SK-N-SH (cell line): ENCODE results near the gene GDPGP1.

Experiments
- CHD2 ChIP-seq: fragments of 150-350 bp; IDR thresholded peaks from 2 replicates; pipeline ENCODE4 v1.6.1; 2018; ENCODE audit warnings: low read length; ENCODE audit not compliant: partially characterized antibody
- EP300 ChIP-seq, 2 experiments: IDR thresholded peaks; 2 replicates each; pipeline versions ENCODE4 v1.4.0 to v1.6.1; 2012; ENCODE audit warnings: borderline replicate concordance in 1 of 2, low read depth in 1 of 2, low read length in 1 of 2
- FOXM1 ChIP-seq: IDR thresholded peaks from 2 replicates; pipeline ENCODE4 v1.4.0; 2012; ENCODE audit warnings: low read depth, mild to moderate bottlenecking
- GABPA ChIP-seq: IDR thresholded peaks from 2 replicates; pipeline ENCODE4 v1.4.0; 2012; ENCODE audit warnings: low read depth, mild to moderate bottlenecking
- GATA2 ChIP-seq: sonication (generic); formaldehyde crosslinking; IDR thresholded peaks from 2 replicates; pipeline ENCODE4 v1.5.0; 2020; ENCODE audit warnings: mild to moderate bottlenecking, missing genetic modification reagents
- MEF2A ChIP-seq: IDR thresholded peaks from 2 replicates; pipeline ENCODE4 v1.4.0; 2012; ENCODE audit warnings: low read depth, borderline replicate concordance
- MXI1 ChIP-seq: IDR thresholded peaks from 2 replicates; pipeline ENCODE4 v1.6.1; 2012; ENCODE audit warnings: mild to moderate bottlenecking, low read depth, low read length, improper control_type of control experiment
- NFIC ChIP-seq: IDR thresholded peaks from 2 replicates; pipeline ENCODE4 v1.4.0; 2012; ENCODE audit warnings: borderline replicate concordance
- POLR2AphosphoS5 ChIP-seq: IDR thresholded peaks from 2 replicates; pipeline ENCODE4 v1.6.1; 2012; ENCODE audit warnings: low read depth, low read length
- RFX5 ChIP-seq: IDR thresholded peaks from 2 replicates; pipeline ENCODE4 v1.6.1; 2012; ENCODE audit warnings: mild to moderate bottlenecking, improper control_type of control experiment, low read length
- TAF1 ChIP-seq: IDR thresholded peaks from 2 replicates; pipeline ENCODE4 v1.6.1; 2012; ENCODE audit warnings: low read depth, mild to moderate bottlenecking, low read length, moderate library complexity, borderline replicate concordance
- TCF12 ChIP-seq: IDR thresholded peaks from 2 replicates; pipeline ENCODE4 v1.4.0; 2012
- YY1 ChIP-seq: IDR thresholded peaks from 2 replicates; pipeline ENCODE4 v1.4.0; 2012; ENCODE audit warnings: low read depth, mild to moderate bottlenecking
- TF ChIP-seq, protein P1 (sequence below): fragments of 200-600 bp; sonication (generic); IDR thresholded peaks from 2 replicates; pipeline ENCODE4 v1.6.1; 2017; ENCODE audit warnings: antibody characterized with exemption, mild to moderate bottlenecking, moderate library complexity

GRCh38 chr15:90233387-90234095 is 468 bp upstream of the GDPGP1 start, which contains the start of gene CIB1:
- TF ChIP-seq CHD2 (no peak), MEF2A (no peak), MXI1 (peak; percentile 70; the same call in 1 of the 2 replicates), NFIC (peak; percentile 41), TCF12 (no peak), EP300 (IDR thresholded peaks at IDR 0.05; ENCODE audit: borderline replicate concordance in 1 of 2, low read depth in 1 of 2, low read length in 1 of 2) (no peak), FOXM1 (no peak), GABPA (peak; percentile 49; the same call in 1 of the 2 replicates), POLR2AphosphoS5 (no peak), RFX5 (no peak), TAF1 (no peak; the same call in 1 of the 2 replicates), GATA2 (CRISPR knock-in tag) (no peak), YY1 (no peak; the same call in 1 of the 2 replicates)
- TF ChIP-seq, protein P1, sequence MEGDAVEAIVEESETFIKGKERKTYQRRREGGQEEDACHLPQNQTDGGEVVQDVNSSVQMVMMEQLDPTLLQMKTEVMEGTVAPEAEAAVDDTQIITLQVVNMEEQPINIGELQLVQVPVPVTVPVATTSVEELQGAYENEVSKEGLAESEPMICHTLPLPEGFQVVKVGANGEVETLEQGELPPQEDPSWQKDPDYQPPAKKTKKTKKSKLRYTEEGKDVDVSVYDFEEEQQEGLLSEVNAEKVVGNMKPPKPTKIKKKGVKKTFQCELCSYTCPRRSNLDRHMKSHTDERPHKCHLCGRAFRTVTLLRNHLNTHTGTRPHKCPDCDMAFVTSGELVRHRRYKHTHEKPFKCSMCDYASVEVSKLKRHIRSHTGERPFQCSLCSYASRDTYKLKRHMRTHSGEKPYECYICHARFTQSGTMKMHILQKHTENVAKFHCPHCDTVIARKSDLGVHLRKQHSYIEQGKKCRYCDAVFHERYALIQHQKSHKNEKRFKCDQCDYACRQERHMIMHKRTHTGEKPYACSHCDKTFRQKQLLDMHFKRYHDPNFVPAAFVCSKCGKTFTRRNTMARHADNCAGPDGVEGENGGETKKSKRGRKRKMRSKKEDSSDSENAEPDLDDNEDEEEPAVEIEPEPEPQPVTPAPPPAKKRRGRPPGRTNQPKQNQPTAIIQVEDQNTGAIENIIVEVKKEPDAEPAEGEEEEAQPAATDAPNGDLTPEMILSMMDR: 0 out of 2 replicates have a peak, but pooled peaks have one; percentile 13
